A549 (cell line): Measurements from ENCODE around the gene TFG.

ENCODE experiments used
- ATOH8 ChIP-seq: fragments of 250-450 bp; sonication (Bioruptor Pico); IDR thresholded peaks from 2 replicates; pipeline ENCODE4 v1.5.0; 2020; ENCODE audit warnings: low read depth, mild to moderate bottlenecking, moderate library complexity
- BCL3 ChIP-seq: fragments of >200 bp; sonication (Bioruptor Twin); formaldehyde crosslinking; IDR thresholded peaks from 3 replicates; pipeline ENCODE4 v1.6.1; 2016
- CTCF ChIP-seq: fragments of >200 bp; sonication (Bioruptor Twin); formaldehyde crosslinking; IDR thresholded peaks from 3 replicates; pipeline ENCODE4 v1.5.1; 2016
- ESRRA ChIP-seq: fragments of 150-350 bp; IDR thresholded peaks from 2 replicates; pipeline ENCODE4 v1.6.1; 2014; ENCODE audit warnings: mild to moderate bottlenecking, low read length, borderline replicate concordance
- NPAS2 ChIP-seq: fragments of 250-450 bp; sonication (Bioruptor Pico); IDR thresholded peaks from 2 replicates; pipeline ENCODE4 v1.8.0; 2022; ENCODE audit warnings: mild to moderate bottlenecking, moderate library complexity, borderline replicate concordance
- RAD21 ChIP-seq, 2 experiments: fragments of >200 bp in 1 of 2; sonication (Bioruptor Twin) in 1 of 2; formaldehyde crosslinking in 1 of 2; IDR thresholded peaks in 1 of 2; conservative IDR thresholded peaks in 1 of 2; 2 replicates in 1 of 2; 3 replicates in 1 of 2; pipeline ENCODE4 v1.6.1; 2012 to 2018; ENCODE audit warnings: inconsistent platforms in 1 of 2
- REST ChIP-seq: fragments of 200-600 bp; sonication (generic); IDR thresholded peaks from 2 replicates; pipeline ENCODE4 v1.6.1; 2016; ENCODE audit warnings: antibody characterized with exemption, mild to moderate bottlenecking, moderate library complexity

GRCh38 chr3:100761951-100762350, 52.7 kb downstream of the TFG start:
- TF ChIP-seq CTCF (no peak), BCL3 (no peak), ATOH8 (no peak), REST (no peak), RAD21 (conservative IDR thresholded peaks at IDR 0.05 in 1 of 2, IDR thresholded peaks at IDR 0.05 in 1 of 2) (no peak), ESRRA (no peak), NPAS2 (CRISPR knock-in tag) (no peak)
